HL-60 (cell line): ENCODE data around the gene PRAMEF11.

Experiments used
- GABPA ChIP-seq: IDR thresholded peaks from 2 replicates; pipeline ENCODE4 v1.6.1; 2012; ENCODE audit warnings: low read depth
- TF ChIP-seq, protein P1 (sequence below): IDR thresholded peaks from one replicate; pipeline ENCODE4 v1.5.1; 2011; ENCODE audit warnings: low read length, control low read depth, inconsistent platforms; ENCODE audit not compliant: insufficient read depth

DNA sequence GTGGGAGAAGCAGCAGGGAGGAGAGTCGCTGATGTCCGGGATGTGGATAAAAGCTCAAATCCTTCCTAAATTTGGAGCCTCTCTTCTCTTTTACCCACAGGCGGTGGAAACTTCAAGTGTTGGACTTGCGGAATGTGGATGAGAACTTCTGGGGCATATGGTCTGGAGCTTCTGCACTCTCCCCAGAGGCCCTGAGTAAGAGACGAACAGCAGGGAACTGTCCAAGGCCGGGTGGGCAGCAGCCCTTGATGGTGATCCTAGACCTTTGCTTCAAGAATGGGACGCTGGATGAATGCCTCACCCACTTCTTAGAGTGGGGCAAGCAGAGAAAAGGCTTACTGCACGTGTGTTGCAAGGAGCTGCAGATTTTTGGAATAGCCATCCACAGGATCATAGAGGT, 55.8 kb downstream of the PRAMEF11 start:
- TF ChIP-seq, protein P1, sequence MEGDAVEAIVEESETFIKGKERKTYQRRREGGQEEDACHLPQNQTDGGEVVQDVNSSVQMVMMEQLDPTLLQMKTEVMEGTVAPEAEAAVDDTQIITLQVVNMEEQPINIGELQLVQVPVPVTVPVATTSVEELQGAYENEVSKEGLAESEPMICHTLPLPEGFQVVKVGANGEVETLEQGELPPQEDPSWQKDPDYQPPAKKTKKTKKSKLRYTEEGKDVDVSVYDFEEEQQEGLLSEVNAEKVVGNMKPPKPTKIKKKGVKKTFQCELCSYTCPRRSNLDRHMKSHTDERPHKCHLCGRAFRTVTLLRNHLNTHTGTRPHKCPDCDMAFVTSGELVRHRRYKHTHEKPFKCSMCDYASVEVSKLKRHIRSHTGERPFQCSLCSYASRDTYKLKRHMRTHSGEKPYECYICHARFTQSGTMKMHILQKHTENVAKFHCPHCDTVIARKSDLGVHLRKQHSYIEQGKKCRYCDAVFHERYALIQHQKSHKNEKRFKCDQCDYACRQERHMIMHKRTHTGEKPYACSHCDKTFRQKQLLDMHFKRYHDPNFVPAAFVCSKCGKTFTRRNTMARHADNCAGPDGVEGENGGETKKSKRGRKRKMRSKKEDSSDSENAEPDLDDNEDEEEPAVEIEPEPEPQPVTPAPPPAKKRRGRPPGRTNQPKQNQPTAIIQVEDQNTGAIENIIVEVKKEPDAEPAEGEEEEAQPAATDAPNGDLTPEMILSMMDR: no peak
- TF ChIP-seq GABPA: no peak
